Measurements from ENCODE around the gene SGCE.

Gene SGCE

GRCh38 chr7:94567396-94567795 lies 88.5 kb downstream of the SGCE start:
- no peak for DNase-seq (ENCODE audit: low spot score)

DNA sequence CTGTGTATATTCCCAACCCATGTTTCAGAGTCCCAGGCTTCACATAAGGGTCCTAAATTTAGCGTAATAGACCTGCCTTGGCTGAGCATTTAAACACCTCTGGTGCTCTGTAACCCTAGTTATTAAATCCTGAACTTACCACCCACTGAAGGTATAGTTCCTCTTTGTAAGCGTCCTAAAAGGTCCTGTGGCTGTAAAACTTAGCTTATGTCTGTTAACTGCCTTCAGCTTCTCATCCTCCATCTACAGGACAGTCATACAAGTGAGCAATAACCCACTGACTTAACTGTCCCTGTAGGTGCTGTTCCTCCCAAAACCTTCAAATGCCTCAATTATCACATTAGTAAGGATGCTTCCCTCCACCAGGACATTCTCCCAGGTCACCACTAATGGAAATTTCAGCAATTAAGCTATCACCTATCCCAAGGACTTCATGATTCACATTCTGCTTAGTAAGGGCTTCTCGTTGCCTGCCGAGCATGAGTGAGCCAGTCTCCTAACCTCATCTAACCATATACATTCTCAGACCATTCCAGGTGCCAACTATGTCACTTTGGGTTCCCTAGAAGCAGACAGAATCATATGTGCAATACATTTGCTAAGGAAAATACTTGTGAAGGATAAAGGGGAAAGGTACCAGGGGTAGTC lies 90.6 kb downstream of the SGCE start:
- no peak for DNase-seq (ENCODE audit: low spot score)

GRCh38 chr7:94562525-94562924 lies 93.4 kb downstream of the SGCE start:
- no peak for DNase-seq (ENCODE audit: low spot score)

GRCh38 chr7:94561841-94562514 lies 94.0 kb downstream of the SGCE start:
- DNase-seq (ENCODE audit: low spot score), result no peak

DNA sequence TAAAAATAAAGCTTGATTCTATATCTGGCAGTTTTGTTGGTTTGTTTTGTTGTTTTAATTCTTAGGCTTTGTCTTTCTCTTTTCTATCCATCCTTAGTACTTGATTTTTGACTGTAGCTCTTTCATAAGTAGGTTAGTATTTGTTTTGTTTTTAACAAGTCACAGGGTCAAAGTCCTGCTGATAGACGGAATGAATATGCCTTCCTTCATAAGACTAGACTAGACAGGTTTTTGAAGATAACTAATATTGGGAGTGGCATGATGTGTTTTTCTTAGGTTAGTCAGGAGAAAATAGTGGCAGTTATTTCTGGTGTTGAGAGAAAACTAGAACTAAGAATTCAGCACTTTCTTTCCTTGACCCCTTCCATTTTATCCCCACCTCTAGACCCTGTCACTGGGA lies 96.0 kb downstream of the SGCE start:
- no peak for DNase-seq (ENCODE audit: low spot score)

GRCh38 chr7:94557215-94557614 lies 98.7 kb downstream of the SGCE start:
- no peak for DNase-seq (ENCODE audit: low spot score)

- no peak for DNase-seq (ENCODE audit: low spot score)
Measured at GRCh38 chr7:94556028-94556427, 99.9 kb downstream of the SGCE start.

DNA sequence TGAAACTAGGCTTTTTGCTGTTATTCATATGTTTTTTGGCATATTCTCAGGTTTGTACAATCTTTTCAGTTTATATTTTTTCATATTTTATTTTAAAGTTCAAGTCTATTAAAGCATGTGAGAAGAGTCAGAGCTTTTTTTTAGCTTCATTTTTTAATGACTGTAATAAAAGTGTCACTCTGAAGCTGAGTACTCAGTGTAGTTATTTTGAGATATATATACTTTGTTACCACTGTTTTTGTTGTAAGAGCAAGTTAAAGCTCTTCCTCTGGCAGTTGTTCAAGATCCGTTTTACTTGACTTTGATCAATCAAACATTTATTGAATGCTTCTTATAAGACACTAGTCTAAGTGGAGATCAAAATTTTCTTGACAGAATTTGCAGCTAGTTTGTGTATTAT lies 108.8 kb downstream of the SGCE start:
- DNase-seq (ENCODE audit: low spot score), result no peak

- DNase-seq (ENCODE audit: low spot score), result no peak
Measured at GRCh38 chr7:94540428-94540827, 115.5 kb downstream of the SGCE start.
